Measurements from ENCODE around the gene UPP2.
A peak's percentile ranks its signal among the peaks of the same experiment; 100 is the strongest.

Gene UPP2

DNA sequence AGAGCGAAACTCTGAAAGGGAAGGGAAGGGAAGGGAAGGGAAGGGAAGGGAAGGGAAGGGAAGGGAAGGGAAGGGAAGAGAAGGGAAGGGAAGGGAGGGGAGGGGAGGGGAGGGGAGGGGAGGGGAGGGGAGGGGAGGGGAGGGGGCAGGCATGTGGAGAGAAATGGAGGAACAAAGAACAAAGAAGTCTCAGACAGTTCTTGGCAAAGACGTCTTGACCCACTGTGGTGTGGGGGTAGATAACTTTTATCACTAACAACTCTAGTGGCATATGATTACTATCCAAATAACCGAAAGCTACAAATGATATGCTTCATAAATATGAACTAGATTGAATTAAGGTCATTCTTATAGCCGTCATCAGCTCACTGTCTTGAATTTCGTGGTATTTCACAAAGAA is 3.2 kb downstream of the UPP2 start:
- DNase-seq = no peak

- DNase-seq = no peak
These were observed 11.3 kb downstream of the UPP2 start for GRCh38 chr2:158112992-158113391.

DNA sequence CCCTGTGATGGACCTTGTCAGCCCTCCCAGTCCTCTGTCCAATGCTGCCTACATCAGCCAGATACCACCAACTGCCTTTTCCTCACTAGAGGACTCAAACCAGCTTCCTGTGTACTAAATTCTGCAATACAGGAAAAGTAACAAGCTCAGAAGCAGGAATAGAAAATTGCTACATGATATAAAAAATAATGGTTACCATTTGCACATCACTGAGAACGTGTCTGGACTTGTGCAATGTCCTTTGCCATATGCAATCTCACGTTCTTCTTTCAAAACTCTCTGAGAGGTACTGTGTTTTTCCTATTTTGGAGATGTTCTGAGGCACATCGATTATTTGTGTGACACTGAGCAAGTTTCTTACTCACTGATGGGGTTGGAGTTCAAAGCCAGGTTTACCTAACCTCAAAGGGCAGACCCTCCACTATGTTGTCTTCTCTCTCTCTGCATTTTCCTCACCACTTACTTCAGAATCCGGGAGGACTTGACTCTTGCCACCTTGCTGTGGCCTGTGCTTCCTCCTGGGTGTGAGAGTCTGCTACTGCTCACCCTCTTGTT is 12.1 kb downstream of the UPP2 start:
- no peak for DNase-seq

DNA sequence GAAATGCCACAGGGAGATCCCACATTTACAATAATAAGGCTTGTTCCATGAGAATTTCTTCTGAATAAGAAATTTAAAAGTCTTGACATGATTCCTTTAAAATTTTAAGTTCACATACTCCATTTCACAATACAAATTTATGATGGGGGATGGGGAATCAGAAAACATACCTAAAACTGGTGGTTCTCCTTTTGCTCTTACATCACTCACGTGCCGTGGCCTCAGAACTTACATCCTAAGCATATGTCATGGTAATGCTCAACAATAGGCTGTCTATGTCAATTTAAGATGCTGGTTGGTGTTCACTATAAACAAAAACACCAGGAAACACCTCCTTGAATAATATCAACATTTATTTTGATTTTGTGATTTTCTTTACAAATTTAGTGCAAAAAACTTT is 12.8 kb downstream of the UPP2 start:
- DNase-seq = no peak

- DNase-seq = no peak
These were observed 13.6 kb downstream of the UPP2 start for GRCh38 chr2:158115202-158115767.

GRCh38 chr2:158116936-158117335 is 15.3 kb downstream of the UPP2 start:
- DNase-seq = no peak

DNA sequence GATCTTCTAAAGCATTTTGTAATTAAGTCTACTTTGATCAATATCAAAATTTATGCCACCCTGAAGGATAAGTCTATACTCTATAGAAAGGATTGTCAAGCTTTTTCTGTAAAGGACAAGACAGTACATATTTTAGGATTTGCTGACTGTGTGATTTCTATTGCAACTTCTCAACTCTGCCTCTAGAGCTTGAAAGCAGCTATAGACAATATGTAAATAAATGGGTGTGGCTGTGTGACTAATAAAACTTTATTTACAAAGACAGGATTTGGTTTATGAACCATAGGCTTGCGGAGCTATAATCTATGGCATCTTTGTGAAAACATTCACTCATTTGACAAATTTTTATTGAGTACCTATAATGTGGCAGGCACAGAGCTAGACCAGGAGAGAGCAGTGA is 18.4 kb downstream of the UPP2 start:
- DNase-seq = no peak

DNA sequence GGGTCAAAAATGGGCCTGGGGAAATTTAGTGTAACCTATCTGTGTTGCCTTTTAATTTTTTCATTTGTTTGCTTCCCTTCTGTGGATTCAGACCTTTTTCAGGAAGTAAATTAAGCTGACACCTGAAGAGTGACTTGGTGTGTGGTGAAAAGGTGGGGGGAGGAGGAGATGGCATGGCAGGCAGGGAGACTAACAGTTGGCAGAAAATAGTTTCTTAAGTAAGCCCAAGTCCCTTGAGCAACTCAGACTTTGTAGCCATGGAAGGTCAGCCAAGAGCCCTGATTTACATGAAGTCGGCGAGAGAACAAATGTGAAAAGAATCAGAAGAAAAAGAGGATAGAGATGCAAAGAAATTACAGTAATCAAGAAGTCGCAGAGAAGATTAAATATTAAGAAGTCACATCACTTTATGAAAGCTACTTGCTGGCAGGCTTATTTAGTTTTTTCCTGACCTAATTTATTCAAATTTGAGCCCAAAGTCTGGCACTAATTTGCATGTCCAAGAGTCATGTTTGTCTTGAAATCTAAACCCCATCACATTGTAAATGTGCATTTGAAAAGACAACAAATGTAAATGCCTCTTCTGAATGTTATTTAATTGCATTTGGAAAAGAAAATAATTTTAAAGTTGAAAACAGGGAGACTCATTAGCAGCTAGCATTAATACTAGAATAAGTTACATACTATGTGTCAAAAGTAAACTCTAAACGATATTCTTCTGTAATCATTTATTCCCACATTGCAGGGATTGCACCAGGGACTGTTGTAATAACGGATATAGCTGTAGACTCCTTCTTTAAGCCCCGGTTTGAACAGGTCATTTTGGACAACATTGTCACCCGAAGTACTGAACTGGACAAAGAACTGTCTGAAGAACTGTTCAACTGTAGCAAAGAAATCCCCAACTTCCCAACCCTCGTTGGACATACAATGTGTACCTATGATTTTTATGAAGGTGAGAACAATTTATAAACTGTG is 19.3 kb downstream of the UPP2 start:
- DNase-seq = no peak

DNA sequence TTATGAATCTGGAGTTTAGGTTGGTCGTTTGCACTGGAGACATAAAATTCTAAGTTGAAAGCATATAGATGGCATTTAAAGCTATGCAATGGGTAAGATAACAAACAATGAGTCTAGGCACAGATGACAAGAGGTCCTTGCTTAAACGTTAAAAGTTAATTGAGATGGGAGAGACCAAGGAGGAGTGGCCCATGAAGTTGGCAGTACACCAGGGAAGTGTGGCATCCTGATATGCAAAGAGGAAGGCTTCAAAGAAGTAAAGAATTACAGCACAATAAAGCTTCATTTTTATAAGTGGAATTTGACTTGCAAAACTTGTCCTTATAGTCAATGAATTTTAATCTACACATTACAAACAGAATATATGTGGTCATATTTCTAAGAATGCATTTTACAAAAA is 23.2 kb downstream of the UPP2 start:
- DNase-seq = no peak

- DNase-seq = no peak
These were observed 24.3 kb downstream of the UPP2 start for GRCh38 chr2:158125756-158126498.

DNA sequence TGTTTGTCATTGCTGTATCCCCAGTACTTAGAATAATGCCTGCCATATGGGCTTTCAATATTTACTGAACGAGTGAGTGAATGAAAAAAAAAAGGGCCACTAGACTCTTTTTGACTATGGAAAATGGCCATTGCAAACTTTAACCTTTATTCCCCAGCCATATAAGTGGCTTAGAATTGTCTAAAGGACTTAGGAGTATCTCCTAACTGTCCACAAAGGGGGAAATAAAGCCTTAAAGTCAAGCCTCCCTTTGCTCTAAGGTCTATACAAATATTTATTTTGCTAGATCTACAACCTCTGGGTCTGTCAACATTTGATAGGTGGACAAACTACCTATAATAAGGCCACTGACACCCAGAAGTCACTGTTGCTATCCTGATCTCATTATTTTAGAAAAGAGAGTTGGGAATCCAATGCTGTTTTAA is 25.7 kb downstream of the UPP2 start:
- DNase-seq = no peak

- DNase-seq = no peak
These were observed 26.7 kb downstream of the UPP2 start for GRCh38 chr2:158128168-158128973.

GRCh38 chr2:158129037-158129436 is 27.4 kb downstream of the UPP2 start:
- DNase-seq = no peak

DNA sequence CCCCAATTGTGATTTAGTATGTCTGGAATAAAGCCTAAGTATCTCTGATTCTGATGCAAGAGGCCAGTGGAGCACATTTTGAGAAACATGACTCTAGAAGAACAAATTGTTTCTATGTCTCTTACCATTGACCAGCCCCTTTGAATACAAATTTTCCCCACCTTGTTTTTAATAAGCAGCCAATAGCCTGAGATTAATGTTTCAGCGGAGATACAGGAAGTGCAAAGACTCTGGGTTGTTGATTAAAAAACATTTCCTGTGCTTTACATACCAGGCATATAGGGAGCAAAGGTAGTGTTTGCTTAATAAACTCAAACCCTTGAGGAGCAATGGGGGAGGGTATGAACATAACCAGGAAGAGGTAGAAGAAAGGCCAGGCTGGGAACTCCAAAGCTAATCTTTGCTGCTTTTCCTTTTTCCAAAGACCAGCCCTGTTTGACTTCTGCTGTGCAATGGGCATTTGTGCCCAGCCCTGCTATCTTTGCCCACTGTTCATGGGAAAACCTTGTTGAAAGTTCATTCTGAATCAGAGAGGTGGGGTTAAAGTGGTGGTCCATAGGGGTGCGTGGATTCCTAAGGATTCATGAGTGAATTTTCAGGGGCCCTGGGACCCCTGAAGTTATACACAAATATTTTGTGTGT is 29.3 kb downstream of the UPP2 start:
- no peak for DNase-seq

GRCh38 chr2:158131483-158131912 is 29.8 kb downstream of the UPP2 start:
- no peak for DNase-seq

- peak; percentile 41 for DNase-seq
These were observed 30.4 kb downstream of the UPP2 start for GRCh38 chr2:158131919-158132566.

DNA sequence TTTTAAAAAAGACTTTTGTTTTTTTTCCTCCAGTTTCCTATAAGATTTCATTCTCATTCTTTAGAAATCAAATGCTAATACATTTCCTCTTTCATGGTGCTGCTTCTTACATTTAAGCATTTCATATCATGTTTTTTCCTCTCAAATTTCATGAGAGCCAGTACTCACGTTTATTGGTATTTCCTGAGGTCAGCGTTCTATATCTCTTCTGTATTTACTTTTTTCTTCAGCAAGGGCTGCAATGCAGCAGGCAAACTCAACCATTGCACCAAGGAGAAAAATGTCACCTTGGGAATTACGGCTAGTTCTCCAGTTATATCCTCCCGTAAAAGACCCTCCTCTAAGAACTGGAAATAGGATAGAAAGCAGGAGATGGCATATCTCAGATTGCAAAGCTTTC is 32.4 kb downstream of the UPP2 start:
- no peak for DNase-seq

DNA sequence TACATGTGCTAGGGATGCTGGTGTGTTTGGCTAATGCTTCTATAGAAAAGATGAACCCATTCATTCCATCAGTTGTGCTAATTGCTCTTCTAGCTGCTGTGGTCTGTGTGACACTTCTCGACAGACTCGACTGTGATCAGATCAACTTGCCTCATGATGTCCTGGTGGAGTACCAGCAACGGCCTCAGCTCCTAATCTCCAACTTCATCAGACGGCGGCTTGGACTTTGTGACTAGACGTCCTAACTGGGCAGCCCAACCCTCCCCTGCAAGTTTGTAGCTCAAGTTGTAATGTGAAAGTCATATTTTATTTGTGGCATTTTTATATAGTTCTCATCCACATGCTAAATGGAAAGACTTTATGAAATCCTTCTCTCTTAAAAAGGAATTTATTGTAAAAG is 33.0 kb downstream of the UPP2 start:
- DNase-seq = no peak

- DNase-seq = no peak
These were observed 33.4 kb downstream of the UPP2 start for GRCh38 chr2:158135096-158135495.

GRCh38 chr2:158138255-158138654 is 36.6 kb downstream of the UPP2 start:
- no peak for DNase-seq

DNA sequence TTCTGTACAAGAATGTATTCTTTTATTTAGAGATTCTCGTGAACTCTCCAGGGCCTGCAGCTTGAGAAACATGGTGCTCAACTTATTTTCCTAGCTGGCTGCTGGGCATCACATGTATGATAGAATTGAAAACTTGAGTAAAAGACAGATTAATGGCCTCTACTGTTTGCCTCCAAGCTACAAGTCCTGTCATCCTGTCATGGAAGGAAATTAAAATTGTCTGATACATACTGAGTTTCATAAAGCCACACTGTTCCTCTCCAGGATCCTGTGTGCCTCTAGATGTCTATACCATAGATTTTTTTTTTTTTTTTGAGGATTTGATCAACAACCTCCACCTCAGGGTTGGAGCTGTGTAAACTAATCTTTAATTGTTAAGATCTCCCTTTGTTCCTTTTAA is 38.5 kb downstream of the UPP2 start:
- no peak for DNase-seq

Data from right kidney (tissue), 1 donor.